GF-D8 (cell line): ENCODE results near the gene METTL5.
A peak's percentile ranks its signal among the peaks of the same experiment; 100 is the strongest.

Experiments
- DNase-seq: peaks from one replicate; lab custom pipeline; 2025; lab: John Stamatoyannopoulos, UW

The METTL5 gene

GRCh38 chr2:169781249-169782013, 43.3 kb downstream of the METTL5 start:
- DNase-seq: no peak

GRCh38 chr2:169778446-169778845, 46.3 kb downstream of the METTL5 start:
- DNase-seq: peak; percentile 58

- no peak for DNase-seq
These were observed 48.4 kb downstream of the METTL5 start for GRCh38 chr2:169776252-169776761.

- no peak for DNase-seq
These were observed 48.9 kb downstream of the METTL5 start for GRCh38 chr2:169775765-169776164.

- DNase-seq: no peak
These were observed 49.4 kb downstream of the METTL5 start for GRCh38 chr2:169775354-169775753.

GRCh38 chr2:169772651-169773050, 52.1 kb downstream of the METTL5 start:
- DNase-seq: no peak

GRCh38 chr2:169771612-169772011, 53.1 kb downstream of the METTL5 start:
- DNase-seq: no peak

GRCh38 chr2:169771021-169771420, 53.7 kb downstream of the METTL5 start:
- peak; percentile 65 for DNase-seq

GRCh38 chr2:169768262-169768995, 56.3 kb downstream of the METTL5 start:
- no peak for DNase-seq

- DNase-seq: peak; percentile 18
These were observed 57.3 kb downstream of the METTL5 start for GRCh38 chr2:169767243-169767888.

GRCh38 chr2:169765523-169765922, 59.2 kb downstream of the METTL5 start:
- no peak for DNase-seq

- DNase-seq: no peak
These were observed 62.8 kb downstream of the METTL5 start for GRCh38 chr2:169761970-169762292.
